Pulmonary artery endothelial cell (primary cell): ENCODE results near the gene TFEB. TPM values are rescaled to one million over a fixed set of nuclear protein-coding genes. Genes with fewer than 3 reads are reported as not detected.

Source experiments
- DNase-seq: peaks from one replicate; pipeline ENCODE4 v3.0.0-alpha.2; 2011; ENCODE audit warnings: low read depth, low spot score
- total RNA-seq: library from RNA; depleted of rRNA; stranded (reverse); fragments of >200 nt; gene quantifications from 2 replicates; pipeline ENCODE4 v1.2.3, GENCODE V29; 2014

Gene TFEB
- total RNA-seq, 1 donor from 2014 or later, result 3.8 TPM

GRCh38 chr6:41724228-41724580 is 11.2 kb downstream of the TFEB start:
- DNase-seq, result no peak

DNA sequence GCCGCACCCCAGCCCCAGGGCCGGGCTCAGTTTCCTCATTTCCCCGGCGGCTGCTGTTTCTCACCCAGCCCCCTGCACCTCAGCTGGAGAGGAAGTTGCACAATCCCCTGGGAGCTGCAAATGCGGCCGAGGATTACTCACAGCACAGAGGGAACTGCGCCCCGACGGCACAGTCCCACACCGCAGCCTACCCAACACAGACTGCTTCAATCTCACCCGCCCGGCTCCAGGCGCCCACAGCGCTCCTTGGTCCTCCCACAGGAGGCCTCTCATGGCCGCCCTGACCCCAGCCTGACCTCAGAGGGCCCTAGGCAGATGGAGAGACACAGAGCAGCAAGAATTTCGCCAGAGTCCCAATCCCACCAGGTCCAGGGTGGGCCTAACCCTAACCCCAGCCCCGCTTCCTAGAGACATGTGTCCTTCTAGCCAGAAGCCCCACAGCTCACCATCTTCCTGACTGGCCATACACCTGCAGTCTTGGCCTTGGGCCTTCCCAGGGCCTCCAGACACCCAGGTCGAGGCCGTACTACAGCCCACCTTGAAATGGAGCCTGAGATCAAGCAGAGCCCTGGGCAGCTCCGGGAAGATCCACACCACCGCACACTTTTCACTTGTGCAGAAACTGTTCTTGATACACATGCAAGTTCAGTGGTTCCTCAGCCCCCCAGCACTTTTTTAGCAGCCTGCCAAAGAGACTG is 11.7 kb downstream of the TFEB start:
- DNase-seq, result no peak

DNA sequence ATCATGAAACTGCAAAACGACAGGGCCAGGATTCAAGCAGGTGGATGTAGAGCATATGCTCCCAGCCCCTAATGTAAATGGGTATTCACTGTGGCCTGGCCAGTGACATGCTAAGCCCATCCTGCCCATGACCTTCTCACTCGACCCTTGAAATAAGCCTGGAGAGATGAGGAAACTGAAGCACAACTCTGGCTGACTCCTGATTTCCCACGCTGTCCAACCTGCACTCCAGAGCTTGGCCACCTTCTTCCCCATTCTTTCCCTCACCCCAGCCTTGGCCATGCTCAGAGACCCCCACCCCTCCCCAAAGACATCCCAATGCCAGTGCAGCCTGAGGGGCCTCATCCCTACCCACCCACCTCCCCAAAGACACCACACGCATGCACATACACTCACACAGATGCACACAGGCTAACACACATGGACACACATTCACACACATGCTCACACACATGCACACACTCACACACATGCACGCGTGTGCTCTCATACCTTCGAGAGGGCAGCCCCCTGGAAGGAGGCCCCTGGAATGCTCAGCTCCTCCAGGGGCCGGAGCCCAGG is 12.4 kb downstream of the TFEB start:
- no peak for DNase-seq

DNA sequence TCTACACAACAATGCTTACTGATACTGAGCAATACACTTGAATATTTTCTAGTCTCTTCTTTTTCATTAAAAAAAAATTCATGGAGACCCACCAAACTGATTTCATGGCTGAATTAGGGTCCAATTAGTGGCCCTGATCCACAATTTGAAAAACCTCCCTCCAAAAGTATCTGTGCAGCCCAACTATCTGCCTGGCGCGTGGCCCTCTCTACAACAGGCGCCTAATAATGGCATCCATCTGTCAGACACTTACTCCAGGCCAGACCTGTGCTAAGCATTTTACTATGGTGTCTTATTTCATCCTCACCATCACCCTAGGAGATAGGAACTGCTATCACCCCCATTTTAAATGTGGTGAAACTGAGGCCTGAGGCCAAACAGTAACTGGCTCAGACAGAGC is 14.0 kb downstream of the TFEB start:
- no peak for DNase-seq

DNA sequence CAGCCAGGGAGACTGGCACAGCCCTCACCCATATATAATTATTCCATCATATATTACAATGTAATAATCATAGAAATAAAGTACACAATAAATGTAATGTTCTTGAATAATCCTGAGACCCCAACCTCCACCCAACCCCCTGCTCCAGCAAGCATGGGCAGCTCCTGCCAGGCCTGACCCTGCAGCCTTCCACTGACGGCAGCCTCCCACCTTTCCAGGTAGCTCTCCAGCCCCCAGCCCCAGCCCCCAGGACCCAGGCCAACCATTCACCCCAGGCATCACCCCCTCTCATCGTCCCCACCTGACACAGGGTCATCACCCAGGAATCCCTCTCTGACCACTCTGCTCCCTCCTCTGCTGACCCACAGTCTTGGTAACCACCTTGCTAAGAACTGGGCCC is 14.6 kb downstream of the TFEB start:
- no peak for DNase-seq

DNA sequence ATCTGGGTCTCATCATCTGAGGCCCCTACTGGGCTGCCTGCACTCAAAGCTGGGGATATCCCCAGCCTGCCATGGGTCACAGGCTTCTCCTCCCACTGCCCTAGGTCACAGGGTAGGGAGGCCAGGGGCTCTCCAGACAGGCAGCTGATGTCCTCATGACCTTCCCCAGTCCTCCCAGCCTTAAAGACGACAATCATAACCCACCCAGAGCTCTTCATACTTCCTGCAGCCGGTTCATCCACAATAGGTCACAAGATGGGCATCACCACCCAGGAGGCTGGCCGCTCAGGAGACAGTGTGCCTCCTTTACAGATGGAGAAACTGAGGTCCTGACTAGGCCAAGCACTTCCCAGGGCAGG is 15.2 kb downstream of the TFEB start:
- no peak for DNase-seq

DNA sequence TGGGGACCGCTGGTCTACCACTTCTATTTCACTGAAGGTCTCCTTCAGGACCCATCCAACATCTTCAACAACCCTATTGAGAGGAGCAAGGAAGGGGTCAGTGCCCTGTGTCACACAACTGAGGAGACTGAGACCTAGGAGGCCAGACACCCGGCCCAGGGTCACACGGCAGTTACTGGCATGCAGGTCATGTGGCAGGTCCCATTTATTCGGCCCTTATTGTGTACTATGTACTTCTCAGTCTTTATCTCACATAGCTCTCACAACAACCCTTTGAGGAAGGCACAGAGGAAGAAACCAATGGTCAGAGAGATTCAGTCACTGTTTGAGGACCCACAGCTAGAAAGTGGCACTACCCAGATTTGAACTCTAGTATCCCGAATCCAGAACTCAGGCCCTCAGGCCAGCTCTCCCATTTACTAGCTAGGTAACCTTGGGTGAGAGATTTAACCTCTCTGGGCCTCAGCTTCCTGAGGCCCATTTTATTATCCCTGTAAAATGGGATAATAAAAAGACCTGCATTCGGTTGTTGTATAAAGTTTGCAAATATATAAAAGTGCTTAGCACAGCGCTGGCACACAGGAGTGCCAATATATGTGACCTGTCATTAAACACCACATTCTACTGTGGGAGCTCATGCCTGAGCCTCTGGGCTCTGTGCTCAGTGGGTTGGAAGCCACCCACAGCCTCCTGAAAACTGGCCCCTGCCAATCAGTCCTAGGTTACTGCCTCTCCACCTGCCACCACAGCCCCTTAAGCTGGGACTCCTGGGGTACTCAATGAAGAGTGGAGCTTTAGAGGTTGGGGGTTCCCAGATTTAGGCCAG is 15.8 kb downstream of the TFEB start:
- no peak for DNase-seq

- no peak for DNase-seq
Measured at GRCh38 chr6:41718828-41719227, 16.6 kb downstream of the TFEB start.

DNA sequence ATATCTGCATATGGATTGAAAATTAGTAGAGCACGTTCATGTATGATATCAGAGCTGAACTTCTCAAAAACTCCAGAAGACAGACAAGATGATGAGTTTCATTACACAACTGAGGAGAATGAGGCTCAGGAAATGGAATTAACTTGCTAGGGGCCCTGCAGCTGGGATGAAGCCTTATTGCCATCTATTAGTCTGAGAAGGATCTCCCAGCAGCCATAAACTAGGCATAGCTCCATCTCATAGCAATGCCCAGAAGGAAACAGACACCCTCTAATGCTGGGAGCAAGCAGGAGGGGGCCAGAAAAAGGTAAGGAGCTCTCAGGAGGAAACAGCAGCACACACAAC is 18.0 kb downstream of the TFEB start:
- no peak for DNase-seq

GRCh38 chr6:41716516-41717391 is 18.7 kb downstream of the TFEB start:
- no peak for DNase-seq

GRCh38 chr6:41715795-41716515 is 19.5 kb downstream of the TFEB start:
- no peak for DNase-seq

DNA sequence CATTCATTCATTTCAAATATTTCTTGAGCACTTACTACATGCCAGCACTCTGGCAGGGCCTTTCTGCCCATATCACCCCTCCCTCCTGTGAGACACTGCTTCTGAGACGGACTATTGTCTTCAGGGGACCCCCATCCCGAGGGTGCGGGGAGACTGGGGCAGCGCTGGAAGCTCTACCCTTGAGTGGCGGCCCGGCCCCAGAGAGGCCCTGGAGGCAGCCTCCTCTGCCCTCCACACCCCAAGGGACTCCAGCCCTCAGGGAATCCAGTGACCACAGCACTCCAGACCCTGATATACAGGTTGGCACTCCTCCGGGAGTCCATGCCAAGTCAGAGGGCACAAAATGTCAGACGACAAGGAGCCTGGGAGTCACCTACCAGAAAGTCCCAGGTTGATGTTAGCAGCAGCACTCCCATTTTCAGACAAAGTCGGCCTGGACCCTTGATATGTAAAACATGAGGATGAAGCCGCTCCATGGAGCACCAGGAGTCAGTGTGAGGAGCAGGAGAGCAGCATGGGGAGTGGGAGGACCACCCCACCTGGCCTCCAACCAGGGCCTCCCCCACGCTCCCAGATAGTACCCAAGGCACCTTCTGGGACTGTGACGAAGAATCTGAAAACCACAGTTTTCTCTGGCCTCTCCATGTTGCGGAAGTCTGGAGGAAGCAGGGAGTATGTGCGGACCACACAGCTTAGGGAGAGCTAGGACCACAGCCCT is 20.7 kb downstream of the TFEB start:
- DNase-seq, result no peak

DNA sequence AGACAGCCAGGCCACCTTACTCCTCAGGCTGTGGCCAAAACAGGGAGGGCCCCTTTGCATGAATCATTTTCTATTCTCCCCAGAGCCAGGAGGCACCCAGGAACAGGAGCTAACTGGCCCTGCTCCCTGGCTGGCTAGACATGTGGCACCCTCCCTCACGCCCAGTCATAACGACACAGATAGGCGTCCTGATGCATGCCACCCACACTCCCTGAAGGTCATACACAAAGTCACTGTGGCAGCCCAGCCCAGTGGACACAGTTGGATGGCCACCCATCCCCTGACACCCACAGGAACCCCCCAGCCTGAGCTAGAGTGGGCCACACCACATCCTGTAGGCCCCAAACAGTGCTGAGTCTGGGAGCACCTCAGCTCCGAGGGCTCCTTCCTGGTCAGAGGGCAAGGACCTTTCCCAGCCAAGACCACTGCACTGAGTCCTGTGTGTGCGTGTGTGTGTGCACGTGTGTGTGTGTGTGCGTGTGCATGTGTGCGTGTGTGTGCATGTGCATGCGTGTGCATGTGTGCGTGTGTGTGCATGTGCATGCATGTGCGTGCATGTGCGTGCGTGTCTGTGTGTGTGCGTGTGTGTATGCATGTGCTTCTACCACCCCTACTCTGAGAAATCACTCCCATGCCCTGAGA is 21.6 kb downstream of the TFEB start:
- no peak for DNase-seq

DNA sequence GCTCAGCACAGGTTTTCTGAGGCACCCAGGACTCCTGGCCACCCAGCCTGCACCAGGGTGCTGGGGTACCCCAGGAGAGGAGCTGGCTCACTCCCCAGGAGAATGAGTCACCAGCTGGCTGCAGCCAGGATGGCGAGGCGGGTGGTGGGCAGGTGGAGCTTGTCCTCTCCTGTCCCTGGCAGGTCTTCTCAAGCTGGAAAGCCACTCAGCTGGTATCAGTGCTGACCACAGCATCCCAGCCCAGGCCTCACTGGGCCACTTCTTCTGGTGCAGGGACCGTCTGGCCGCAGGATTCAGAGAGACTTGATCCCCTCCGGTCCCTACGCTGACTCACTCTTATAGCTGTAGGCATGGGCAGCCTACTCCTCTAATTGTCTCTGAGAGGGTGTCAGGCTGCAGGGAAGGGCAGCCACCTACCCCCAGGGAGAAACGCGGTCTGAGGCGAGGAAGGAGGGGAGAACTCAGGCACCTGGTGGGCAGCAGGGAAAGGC is 22.2 kb downstream of the TFEB start:
- DNase-seq, result no peak

DNA sequence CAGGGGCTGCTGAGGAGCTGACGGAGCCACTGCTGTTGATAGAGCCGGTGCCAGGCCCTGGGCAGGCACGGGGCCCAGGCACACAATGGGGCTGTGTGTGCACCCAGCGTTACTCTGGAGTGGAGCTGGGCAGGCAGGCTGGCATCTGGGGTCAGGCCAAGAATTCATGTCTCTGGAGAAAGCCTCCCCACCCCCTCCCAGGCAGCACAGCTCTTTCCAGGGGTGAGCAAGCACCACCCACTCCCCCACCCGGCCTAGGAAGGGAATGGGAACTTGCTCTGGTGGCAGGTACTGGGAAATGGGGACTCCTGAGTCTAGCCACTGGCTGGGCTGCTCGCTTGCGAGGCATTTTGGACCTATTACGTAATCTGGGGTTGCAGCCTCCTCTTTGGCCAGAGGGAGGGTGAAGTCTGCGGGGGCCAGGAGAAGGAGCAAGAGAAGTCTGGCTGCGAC is 22.7 kb downstream of the TFEB start:
- DNase-seq, result no peak

- no peak for DNase-seq
Measured at GRCh38 chr6:41711323-41712038, 23.9 kb downstream of the TFEB start.

- no peak for DNase-seq
Measured at GRCh38 chr6:41709375-41709774, 26.0 kb downstream of the TFEB start.

DNA sequence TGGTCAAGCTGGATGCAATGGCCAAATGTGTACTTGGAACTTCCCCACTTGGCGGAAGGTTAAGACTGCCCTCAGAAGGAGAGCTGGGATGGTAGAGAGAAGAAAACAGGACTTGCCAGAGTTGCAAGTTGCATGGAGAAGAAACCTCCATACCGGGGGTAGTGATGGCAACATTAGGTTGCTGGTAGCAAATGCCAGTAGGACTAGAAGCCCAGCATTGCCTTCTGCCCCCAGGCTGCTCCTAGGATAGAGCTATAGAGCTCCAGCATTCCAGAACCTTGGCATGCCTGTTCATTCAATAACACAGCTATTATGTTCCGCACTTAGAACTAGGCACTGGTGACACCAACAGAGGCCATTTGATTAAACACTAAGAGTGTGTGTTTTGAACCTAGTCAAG is 26.6 kb downstream of the TFEB start:
- DNase-seq, result no peak

GRCh38 chr6:41707565-41708200 is 27.7 kb downstream of the TFEB start:
- DNase-seq, result no peak
